ENCODE data around the gene COX14.

DNA sequence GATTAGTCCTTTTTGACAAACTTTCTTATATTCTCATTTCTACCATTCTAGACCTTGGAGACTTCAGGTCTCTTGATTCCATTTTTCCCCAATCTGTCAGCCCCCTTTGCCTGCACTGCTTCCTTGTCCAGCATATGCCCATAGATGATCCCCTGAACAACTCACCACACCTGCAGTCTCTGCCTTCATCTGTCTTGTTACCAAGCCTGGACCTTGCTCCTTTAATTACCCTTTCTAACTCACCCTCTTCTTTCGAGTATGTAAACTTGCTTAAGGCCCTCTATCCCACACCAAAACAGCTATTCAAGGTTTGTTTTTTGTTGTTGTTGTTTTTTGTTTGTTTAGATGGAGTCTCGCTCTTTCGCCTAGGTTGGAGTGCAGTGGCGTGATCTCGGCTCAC, 9.6 kb downstream of the COX14 start:
- TF ChIP-seq, protein P1, sequence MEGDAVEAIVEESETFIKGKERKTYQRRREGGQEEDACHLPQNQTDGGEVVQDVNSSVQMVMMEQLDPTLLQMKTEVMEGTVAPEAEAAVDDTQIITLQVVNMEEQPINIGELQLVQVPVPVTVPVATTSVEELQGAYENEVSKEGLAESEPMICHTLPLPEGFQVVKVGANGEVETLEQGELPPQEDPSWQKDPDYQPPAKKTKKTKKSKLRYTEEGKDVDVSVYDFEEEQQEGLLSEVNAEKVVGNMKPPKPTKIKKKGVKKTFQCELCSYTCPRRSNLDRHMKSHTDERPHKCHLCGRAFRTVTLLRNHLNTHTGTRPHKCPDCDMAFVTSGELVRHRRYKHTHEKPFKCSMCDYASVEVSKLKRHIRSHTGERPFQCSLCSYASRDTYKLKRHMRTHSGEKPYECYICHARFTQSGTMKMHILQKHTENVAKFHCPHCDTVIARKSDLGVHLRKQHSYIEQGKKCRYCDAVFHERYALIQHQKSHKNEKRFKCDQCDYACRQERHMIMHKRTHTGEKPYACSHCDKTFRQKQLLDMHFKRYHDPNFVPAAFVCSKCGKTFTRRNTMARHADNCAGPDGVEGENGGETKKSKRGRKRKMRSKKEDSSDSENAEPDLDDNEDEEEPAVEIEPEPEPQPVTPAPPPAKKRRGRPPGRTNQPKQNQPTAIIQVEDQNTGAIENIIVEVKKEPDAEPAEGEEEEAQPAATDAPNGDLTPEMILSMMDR (IDR thresholded peaks at IDR 0.05 in 8 of 11, conservative IDR thresholded peaks at IDR 0.05 in 3 of 11), result no peak
- TF ChIP-seq POLR2A (IDR thresholded peaks at IDR 0.05), result no peak
- no peak for TF ChIP-seq POLR2AphosphoS5 (IDR thresholded peaks at IDR 0.05)
